ENCODE data around the gene HHAT.

GRCh38 chr1:210676539-210676938 is 347.8 kb downstream of the HHAT start:
- TF ChIP-seq CTCF (IDR thresholded peaks at IDR 0.05; ENCODE audit: extremely low read depth in 1 of 2, insufficient read depth in 1 of 2, low read depth in 1 of 2, low read length in 2 of 2) (no peak), EZH2 (IDR thresholded peaks at IDR 0.05; ENCODE audit: borderline replicate concordance, low read depth, low read length, severe bottlenecking) (no peak), GATA2 (IDR thresholded peaks at IDR 0.05; ENCODE audit: insufficient read depth, insufficient read length, low read depth, low read length) (no peak), POLR2AphosphoS5 (IDR thresholded peaks at IDR 0.05; ENCODE audit: insufficient read depth, low read depth, low read length) (no peak), POLR2A (IDR thresholded peaks at IDR 0.05; ENCODE audit: low read depth, low read length) (no peak), JUN (IDR thresholded peaks at IDR 0.05; ENCODE audit: borderline replicate concordance, insufficient read depth, insufficient read length, low read depth) (no peak)
